SJCRH30 (cell line): ENCODE results near the gene MTOR. TPM values are rescaled to one million over a fixed set of nuclear protein-coding genes. Genes with fewer than 3 reads are reported as not detected.
A peak's percentile ranks its signal among the peaks of the same experiment; 100 is the strongest.

ENCODE experiments used
- DNase-seq, 2 experiments: peaks; one replicate each; pipeline ENCODE4 v3.0.0-alpha.2; 2015 to 2020
- H3K27ac ChIP-seq: fragments of 250-450 bp; sonication (Bioruptor Pico); 2 replicates; pipeline ENCODE4 v1.5.1; 2020; ENCODE audit warnings: mild to moderate bottlenecking, moderate library complexity
- H3K27me3 ChIP-seq: fragments of 250-450 bp; sonication (Bioruptor Pico); 2 replicates; pipeline ENCODE4 v1.5.1; 2020; ENCODE audit warnings: mild to moderate bottlenecking, moderate library complexity
- H3K36me3 ChIP-seq: fragments of 250-450 bp; sonication (Bioruptor Pico); 2 replicates; pipeline ENCODE4 v1.5.1; 2020; ENCODE audit warnings: mild to moderate bottlenecking, moderate library complexity
- H3K4me1 ChIP-seq: fragments of 250-450 bp; sonication (Bioruptor Pico); 2 replicates; pipeline ENCODE4 v1.5.1; 2020; ENCODE audit warnings: mild to moderate bottlenecking, moderate library complexity
- H3K4me3 ChIP-seq: fragments of 250-450 bp; sonication (Bioruptor Pico); 2 replicates; pipeline ENCODE4 v1.5.1; 2020; ENCODE audit warnings: mild to moderate bottlenecking, moderate library complexity
- H3K9me3 ChIP-seq: fragments of 250-450 bp; sonication (Bioruptor Pico); replicated peaks from 2 replicates; pipeline ENCODE4 v1.5.1; 2020; ENCODE audit warnings: mild to moderate bottlenecking, moderate library complexity
- total RNA-seq: library from RNA; depleted of rRNA; stranded (reverse); fragments of >200 nt; shearing (Covaris generic); gene quantifications from 2 replicates; pipeline ENCODE4 v1.2.3, GENCODE V29; 2014; rRNA removed

The MTOR gene
- total RNA-seq, 1 experiment from 2014 or later, result 55.2 TPM

DNA sequence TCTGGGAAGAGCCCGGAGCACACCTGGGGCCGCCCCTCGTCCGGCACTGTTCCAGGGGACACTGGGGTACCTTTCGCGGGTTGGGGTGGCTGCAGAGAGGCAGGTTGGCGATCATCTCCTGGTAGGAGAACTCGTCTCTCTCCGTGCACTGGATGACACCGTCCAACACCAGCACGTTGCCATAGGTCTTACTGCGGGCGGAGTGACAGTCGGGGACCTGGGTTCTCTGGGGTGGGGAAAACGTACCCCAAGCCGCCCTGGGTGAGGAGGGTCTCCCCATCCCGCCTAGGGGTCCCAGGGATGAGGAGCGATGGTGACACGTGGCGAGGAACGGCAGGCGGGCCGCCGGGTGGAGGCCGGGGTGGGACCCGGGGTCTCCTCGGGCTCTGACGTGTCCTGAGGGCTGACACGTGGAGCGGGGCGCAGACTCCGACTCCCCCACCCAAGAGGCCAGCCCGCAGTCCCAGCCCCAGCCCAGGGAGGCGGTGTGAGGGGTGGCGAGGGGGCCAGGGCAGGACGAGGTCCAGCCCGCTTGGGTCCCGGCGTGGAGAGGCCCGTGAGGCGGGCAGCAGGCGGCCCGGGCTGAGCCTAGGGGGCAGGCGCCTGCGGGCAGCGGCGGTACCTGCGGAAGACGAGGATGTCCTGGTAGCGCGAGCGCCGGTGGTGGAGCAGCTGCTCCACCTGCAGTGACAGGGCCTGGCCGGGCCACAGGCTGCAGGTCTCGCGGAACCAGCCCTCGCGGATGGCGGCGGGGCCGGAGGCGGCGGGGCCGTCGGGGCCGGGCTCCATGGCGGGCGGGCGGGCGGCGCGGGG, 203.0 kb downstream of the MTOR start:
- H3K9me3 ChIP-seq, result no peaks in the 10 kb centered on the region
- no peaks in the 10 kb centered on the region for H3K4me1 ChIP-seq
- peaks cover 19% of the 10 kb centered on the region for H3K36me3 ChIP-seq
- H3K27ac ChIP-seq, result peak overlapping the region; percentile 51
- no peak for DNase-seq
- H3K4me3 ChIP-seq, result peak overlapping the region; percentile 74
- no peaks in the 10 kb centered on the region for H3K27me3 ChIP-seq

DNA sequence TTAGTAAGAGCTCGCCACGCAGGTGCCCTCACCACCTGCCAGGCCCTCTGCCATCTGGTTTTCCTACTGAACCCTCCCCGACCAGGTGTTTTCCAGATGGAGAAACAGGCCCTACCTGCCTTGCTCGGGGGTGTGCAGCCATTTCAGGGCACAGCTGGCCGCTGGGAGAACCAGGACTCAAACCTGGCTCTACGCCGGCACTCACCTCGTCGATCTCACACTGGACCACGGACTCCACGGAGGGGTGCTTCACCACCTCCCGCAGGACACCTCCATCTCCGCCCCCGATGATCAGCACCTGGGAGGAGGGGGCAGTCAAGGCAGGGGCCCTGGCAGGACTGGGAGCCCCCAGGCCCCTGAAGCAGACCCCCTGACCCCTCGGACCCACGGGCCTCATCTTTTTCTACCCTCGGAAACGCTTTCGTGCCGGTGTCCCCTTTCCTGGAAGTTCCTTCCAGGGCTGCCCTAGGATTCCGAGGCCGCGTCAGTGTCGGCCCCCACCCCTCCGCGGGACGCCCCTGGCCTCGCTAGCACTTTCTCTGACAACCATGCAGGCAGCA, 203.7 kb downstream of the MTOR start:
- Histone ChIP-seq H3K27me3 (no peaks in the 10 kb centered on the region), H3K4me3 (peak overlapping the region; percentile 74), H3K9me3 (no peaks in the 10 kb centered on the region), H3K4me1 (no peaks in the 10 kb centered on the region), H3K36me3 (peaks cover 19% of the 10 kb centered on the region), H3K27ac (no peak overlapping the region)
- no peak for DNase-seq

DNA sequence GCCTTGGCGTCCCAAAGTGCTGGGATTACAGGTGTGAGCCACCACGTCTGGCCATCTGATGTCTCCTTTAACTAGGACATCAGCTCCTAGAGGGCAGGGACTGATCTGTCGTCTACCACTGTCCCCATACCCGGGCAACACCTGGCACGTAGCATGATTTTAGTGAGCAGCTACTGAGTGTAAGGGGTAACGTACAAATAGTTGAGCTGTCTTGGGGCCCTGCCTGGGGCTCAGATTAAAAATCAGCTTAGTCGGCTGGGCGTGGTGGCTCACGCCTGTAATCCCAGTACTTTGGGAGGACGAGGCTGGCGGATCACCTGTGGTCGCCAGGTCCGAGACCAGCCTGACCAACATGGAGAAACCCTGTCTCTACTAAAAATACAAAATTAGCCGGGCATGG, 204.3 kb downstream of the MTOR start:
- H3K36me3 ChIP-seq, result peaks cover 19% of the 10 kb centered on the region
- no peaks in the 10 kb centered on the region for H3K4me1 ChIP-seq
- H3K27me3 ChIP-seq, result no peaks in the 10 kb centered on the region
- DNase-seq, result no peak
- H3K27ac ChIP-seq, result no peak overlapping the region
- H3K4me3 ChIP-seq, result no peak overlapping the region
- no peaks in the 10 kb centered on the region for H3K9me3 ChIP-seq

DNA sequence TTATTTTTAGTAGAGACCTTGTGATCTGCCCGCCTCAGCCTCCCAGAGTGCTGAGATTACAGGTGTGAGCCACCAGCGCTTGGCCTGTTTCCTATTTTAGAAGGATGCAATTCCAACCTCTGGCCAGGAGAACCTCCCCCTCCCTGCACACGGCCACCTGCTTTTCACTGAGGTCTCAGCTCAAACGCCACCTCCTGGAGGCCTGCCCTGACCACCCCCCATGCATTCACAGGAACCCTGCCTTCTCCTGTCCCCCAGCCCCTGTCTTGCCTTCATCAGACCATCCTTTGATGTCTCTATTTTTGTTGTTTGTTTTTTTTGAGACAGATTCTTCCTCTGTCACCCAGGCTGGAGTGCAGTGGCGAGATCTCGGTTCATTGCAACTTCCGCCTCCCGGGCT, 204.9 kb downstream of the MTOR start:
- DNase-seq, result no peak
- Histone ChIP-seq H3K27me3 (no peaks in the 10 kb centered on the region), H3K36me3 (peaks cover 19% of the 10 kb centered on the region), H3K4me3 (no peak overlapping the region), H3K9me3 (no peaks in the 10 kb centered on the region), H3K4me1 (no peaks in the 10 kb centered on the region; the same call in 1 of the 2 replicates), H3K27ac (no peak overlapping the region)

Other genes starting within 250 kb of the MTOR start
- 91.3 and 103 TPM in 2 replicates for gene TARDBP, start 249.9 kb downstream of the MTOR start, total RNA-seq
- 0.08 TPM in 1 of 2 replicates, not detected in the other for gene MASP2, start 215.3 kb downstream of the MTOR start, total RNA-seq
- gene SRM, start 202.5 kb downstream of the MTOR start, total RNA-seq, result 64.4 and 70.7 TPM in 2 replicates
- gene EXOSC10, start 162.7 kb downstream of the MTOR start, total RNA-seq, result 93.1 and 97.5 TPM in 2 replicates
- not detected in 2 replicates for gene ANGPTL7, start 73.2 kb downstream of the MTOR start, total RNA-seq
- 26.5 and 27.1 TPM in 2 replicates for gene UBIAD1, start 10.6 kb upstream of the MTOR start, total RNA-seq
- gene DISP3, start 216.6 kb upstream of the MTOR start, total RNA-seq, result 1.9 and 2.1 TPM in 2 replicates